H1 (cell line): ENCODE data around the gene STX18. TPM values are rescaled to one million over a fixed set of nuclear protein-coding genes. Genes with fewer than 3 reads are reported as not detected.

Experiments
- FOSL1 ChIP-seq: IDR thresholded peaks from 2 replicates; pipeline ENCODE4 v1.6.1; 2011; ENCODE audit warnings: mild to moderate bottlenecking, low read depth, low read length, moderate library complexity; ENCODE audit not compliant: insufficient read depth
- RXRA ChIP-seq: IDR thresholded peaks from 2 replicates; pipeline ENCODE4 v1.6.1; 2011; ENCODE audit warnings: low read depth, mild to moderate bottlenecking, low read length, moderate library complexity; ENCODE audit not compliant: insufficient read depth
- SIN3A ChIP-seq, 2 experiments: IDR thresholded peaks in 1 of 2; conservative IDR thresholded peaks in 1 of 2; 2 replicates each; pipeline ENCODE4 v1.6.1; 2011 to 2012; ENCODE audit warnings: low read length in 2 of 2, improper control_type of control experiment in 1 of 2, low read depth in 1 of 2, mild to moderate bottlenecking in 1 of 2
- SP1 ChIP-seq: IDR thresholded peaks from 2 replicates; pipeline ENCODE4 v1.6.1; 2011; ENCODE audit warnings: low read depth, low read length
- TAF7 ChIP-seq: optimal IDR thresholded peaks from 2 replicates; pipeline ENCODE3; 2011; ENCODE audit warnings: low read depth, mild to moderate bottlenecking, inconsistent platforms, low read length, moderate library complexity, borderline replicate concordance
- polyA plus RNA-seq, 7 experiments: library from polyadenylated mRNA; depleted of rRNA in 3 of 7; stranded (reverse) in 5 of 7; unstranded in 2 of 7; fragments of >200 nt in 5 of 7; fragments of 200-250 nt in 2 of 7; gene quantifications; 1 replicate in 5 of 7; 2 replicates in 1 of 7; 4 replicates in 1 of 7; pipeline versions ENCODE4 v1.2.1 to v1.2.3, GENCODE V29; 2011 to 2013; ENCODE audit warnings: missing spikeins in 2 of 7, mixed read lengths in 2 of 7
- total RNA-seq: library from RNA; stranded (reverse); fragmentation: NEBNext Ultra II Directional; extraction: Animal tissue kit (Norgen Biotek cat#: 25700); gene quantifications from 2 replicates; pipeline ENCODE4 v1.2.1, GENCODE V29; 2021
- TF ChIP-seq, protein P1 (sequence below): fragments of 300-600 bp; sonication (generic); IDR thresholded peaks from 2 replicates; pipeline ENCODE4 v1.7.1; 2012; ENCODE audit warnings: low read length, moderate library complexity, mild to moderate bottlenecking, inconsistent platforms; ENCODE audit not compliant: insufficient replicate concordance
- TF ChIP-seq, protein P2 (sequence below): IDR thresholded peaks from 2 replicates; pipeline ENCODE4 v1.6.1; 2011; ENCODE audit warnings: low read depth, mild to moderate bottlenecking, low read length; ENCODE audit not compliant: insufficient read depth
- TF ChIP-seq, protein P3 (sequence below): IDR thresholded peaks from 2 replicates; pipeline ENCODE4 v1.6.1; 2012; ENCODE audit warnings: low read length, inconsistent platforms
- TF ChIP-seq, protein P4 (sequence below): IDR thresholded peaks from 2 replicates; pipeline ENCODE4 v1.6.1; 2012; ENCODE audit warnings: inconsistent platforms

Gene STX18
- total and polyA plus RNA-seq, 2 of the 8 experiments (the other 6 are each of a cell fraction or from before 2014, with no cell fraction given), result 14.6 to 18.3 TPM

DNA sequence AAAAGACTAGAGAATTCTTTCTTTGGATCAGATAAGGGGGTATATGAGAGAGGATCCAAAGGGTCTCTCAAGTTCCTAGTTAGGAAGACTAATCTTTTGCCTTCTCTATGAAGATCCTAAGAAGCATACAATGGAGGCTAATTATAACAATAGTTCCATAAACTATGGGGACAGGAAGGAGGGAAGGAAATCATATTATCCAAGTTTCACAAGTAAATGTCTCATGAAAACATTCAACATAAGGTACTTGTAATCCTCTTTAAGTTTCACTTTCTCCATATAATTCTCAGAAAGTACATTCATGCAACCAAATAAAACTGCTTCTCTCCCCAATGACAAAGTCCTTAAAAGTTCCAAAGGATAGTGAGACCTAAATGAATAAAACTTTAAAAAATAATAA lies 27.1 kb downstream of the STX18 start (continued):
- TF ChIP-seq, protein P1, sequence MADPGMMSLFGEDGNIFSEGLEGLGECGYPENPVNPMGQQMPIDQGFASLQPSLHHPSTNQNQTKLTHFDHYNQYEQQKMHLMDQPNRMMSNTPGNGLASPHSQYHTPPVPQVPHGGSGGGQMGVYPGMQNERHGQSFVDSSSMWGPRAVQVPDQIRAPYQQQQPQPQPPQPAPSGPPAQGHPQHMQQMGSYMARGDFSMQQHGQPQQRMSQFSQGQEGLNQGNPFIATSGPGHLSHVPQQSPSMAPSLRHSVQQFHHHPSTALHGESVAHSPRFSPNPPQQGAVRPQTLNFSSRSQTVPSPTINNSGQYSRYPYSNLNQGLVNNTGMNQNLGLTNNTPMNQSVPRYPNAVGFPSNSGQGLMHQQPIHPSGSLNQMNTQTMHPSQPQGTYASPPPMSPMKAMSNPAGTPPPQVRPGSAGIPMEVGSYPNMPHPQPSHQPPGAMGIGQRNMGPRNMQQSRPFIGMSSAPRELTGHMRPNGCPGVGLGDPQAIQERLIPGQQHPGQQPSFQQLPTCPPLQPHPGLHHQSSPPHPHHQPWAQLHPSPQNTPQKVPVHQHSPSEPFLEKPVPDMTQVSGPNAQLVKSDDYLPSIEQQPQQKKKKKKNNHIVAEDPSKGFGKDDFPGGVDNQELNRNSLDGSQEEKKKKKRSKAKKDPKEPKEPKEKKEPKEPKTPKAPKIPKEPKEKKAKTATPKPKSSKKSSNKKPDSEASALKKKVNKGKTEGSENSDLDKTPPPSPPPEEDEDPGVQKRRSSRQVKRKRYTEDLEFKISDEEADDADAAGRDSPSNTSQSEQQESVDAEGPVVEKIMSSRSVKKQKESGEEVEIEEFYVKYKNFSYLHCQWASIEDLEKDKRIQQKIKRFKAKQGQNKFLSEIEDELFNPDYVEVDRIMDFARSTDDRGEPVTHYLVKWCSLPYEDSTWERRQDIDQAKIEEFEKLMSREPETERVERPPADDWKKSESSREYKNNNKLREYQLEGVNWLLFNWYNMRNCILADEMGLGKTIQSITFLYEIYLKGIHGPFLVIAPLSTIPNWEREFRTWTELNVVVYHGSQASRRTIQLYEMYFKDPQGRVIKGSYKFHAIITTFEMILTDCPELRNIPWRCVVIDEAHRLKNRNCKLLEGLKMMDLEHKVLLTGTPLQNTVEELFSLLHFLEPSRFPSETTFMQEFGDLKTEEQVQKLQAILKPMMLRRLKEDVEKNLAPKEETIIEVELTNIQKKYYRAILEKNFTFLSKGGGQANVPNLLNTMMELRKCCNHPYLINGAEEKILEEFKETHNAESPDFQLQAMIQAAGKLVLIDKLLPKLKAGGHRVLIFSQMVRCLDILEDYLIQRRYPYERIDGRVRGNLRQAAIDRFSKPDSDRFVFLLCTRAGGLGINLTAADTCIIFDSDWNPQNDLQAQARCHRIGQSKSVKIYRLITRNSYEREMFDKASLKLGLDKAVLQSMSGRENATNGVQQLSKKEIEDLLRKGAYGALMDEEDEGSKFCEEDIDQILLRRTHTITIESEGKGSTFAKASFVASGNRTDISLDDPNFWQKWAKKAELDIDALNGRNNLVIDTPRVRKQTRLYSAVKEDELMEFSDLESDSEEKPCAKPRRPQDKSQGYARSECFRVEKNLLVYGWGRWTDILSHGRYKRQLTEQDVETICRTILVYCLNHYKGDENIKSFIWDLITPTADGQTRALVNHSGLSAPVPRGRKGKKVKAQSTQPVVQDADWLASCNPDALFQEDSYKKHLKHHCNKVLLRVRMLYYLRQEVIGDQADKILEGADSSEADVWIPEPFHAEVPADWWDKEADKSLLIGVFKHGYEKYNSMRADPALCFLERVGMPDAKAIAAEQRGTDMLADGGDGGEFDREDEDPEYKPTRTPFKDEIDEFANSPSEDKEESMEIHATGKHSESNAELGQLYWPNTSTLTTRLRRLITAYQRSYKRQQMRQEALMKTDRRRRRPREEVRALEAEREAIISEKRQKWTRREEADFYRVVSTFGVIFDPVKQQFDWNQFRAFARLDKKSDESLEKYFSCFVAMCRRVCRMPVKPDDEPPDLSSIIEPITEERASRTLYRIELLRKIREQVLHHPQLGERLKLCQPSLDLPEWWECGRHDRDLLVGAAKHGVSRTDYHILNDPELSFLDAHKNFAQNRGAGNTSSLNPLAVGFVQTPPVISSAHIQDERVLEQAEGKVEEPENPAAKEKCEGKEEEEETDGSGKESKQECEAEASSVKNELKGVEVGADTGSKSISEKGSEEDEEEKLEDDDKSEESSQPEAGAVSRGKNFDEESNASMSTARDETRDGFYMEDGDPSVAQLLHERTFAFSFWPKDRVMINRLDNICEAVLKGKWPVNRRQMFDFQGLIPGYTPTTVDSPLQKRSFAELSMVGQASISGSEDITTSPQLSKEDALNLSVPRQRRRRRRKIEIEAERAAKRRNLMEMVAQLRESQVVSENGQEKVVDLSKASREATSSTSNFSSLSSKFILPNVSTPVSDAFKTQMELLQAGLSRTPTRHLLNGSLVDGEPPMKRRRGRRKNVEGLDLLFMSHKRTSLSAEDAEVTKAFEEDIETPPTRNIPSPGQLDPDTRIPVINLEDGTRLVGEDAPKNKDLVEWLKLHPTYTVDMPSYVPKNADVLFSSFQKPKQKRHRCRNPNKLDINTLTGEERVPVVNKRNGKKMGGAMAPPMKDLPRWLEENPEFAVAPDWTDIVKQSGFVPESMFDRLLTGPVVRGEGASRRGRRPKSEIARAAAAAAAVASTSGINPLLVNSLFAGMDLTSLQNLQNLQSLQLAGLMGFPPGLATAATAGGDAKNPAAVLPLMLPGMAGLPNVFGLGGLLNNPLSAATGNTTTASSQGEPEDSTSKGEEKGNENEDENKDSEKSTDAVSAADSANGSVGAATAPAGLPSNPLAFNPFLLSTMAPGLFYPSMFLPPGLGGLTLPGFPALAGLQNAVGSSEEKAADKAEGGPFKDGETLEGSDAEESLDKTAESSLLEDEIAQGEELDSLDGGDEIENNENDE, result no peak
- TF ChIP-seq, protein P2, sequence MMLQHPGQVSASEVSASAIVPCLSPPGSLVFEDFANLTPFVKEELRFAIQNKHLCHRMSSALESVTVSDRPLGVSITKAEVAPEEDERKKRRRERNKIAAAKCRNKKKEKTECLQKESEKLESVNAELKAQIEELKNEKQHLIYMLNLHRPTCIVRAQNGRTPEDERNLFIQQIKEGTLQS, result no peak
- TF ChIP-seq, protein P3, sequence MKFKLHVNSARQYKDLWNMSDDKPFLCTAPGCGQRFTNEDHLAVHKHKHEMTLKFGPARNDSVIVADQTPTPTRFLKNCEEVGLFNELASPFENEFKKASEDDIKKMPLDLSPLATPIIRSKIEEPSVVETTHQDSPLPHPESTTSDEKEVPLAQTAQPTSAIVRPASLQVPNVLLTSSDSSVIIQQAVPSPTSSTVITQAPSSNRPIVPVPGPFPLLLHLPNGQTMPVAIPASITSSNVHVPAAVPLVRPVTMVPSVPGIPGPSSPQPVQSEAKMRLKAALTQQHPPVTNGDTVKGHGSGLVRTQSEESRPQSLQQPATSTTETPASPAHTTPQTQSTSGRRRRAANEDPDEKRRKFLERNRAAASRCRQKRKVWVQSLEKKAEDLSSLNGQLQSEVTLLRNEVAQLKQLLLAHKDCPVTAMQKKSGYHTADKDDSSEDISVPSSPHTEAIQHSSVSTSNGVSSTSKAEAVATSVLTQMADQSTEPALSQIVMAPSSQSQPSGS, result no peak
- TF ChIP-seq RXRA, result no peak
- TF ChIP-seq, protein P4, sequence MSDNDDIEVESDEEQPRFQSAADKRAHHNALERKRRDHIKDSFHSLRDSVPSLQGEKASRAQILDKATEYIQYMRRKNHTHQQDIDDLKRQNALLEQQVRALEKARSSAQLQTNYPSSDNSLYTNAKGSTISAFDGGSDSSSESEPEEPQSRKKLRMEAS, result no peak
- no peak for TF ChIP-seq SP1
- no peak for TF ChIP-seq FOSL1
- no peak for TF ChIP-seq SIN3A (conservative IDR thresholded peaks at IDR 0.05 in 1 of 2, IDR thresholded peaks at IDR 0.05 in 1 of 2; ENCODE audit: low read depth in 1 of 2, low read length in 2 of 2)
- no peak for TF ChIP-seq TAF7
